GM10248 (cell line): ENCODE data around the gene SPECC1L.

Experiments used
- CTCF ChIA-PET: fragments of 300-600 bp; sonication (Branson Sonifier 250); formaldehyde crosslinking; extraction: SDS; loops from one replicate; lab custom pipeline; 2021; ENCODE audit warnings: antibody characterized with exemption; lab: Yijun Ruan, JAX
- POLR2A ChIA-PET: fragments of 350-650 bp; sonication (Branson Sonifier 250); formaldehyde crosslinking; extraction: SDS; loops from one replicate; lab custom pipeline; 2020; ENCODE audit warnings: antibody characterized with exemption; lab: Yijun Ruan, JAX
- DNase-seq: peaks from one replicate; pipeline ENCODE4 v3.0.0; 2012; ENCODE audit errors: extremely low spot score
- CTCF ChIP-seq: IDR thresholded peaks from 2 replicates; pipeline ENCODE4 v1.5.1; 2012; ENCODE audit warnings: mild to moderate bottlenecking, low read depth; ENCODE audit errors: extremely low read depth, missing control alignments, control extremely low read depth

SPECC1L gene

GRCh38 chr22:24231706-24232105 lies 38.9 kb upstream of the SPECC1L start:
- no peak for DNase-seq
- POLR2A ChIA-PET = no interaction called here
- CTCF ChIA-PET = interaction anchor here (0.7 to 5.4 kb wide), 18 partner anchors 10 to 461 kb away, joined by 3 to 67 read pairs (median 4); partner anchors contain the start of genes GGT5, GSTT4, SPECC1L and SUSD2
- TF ChIP-seq CTCF = no peak

GRCh38 chr22:24232124-24232523 lies 38.5 kb upstream of the SPECC1L start:
- ChIA-PET POLR2A (no interaction called here), CTCF (interaction anchor here (0.8 to 5.4 kb wide), 11 partner anchors 10 to 461 kb away, joined by 3 to 67 read pairs (median 4); partner anchors contain the start of genes GGT5 and SUSD2)
- no peak for TF ChIP-seq CTCF
- DNase-seq = peak; percentile 16

GRCh38 chr22:24232725-24233124 lies 37.9 kb upstream of the SPECC1L start:
- TF ChIP-seq CTCF = no peak
- ChIA-PET POLR2A (interaction anchor here (0.5 kb wide), 1 partner anchor 375 kb away, joined by 4 read pairs; the partner anchor contains the start of gene SLC2A11), CTCF (interaction anchor here (0.6 to 5.4 kb wide), 6 partner anchors 10 to 68 kb away, joined by 3 to 67 read pairs (median 4); partner anchors contain the start of gene GGT5)
- no peak for DNase-seq

- DNase-seq = peak; percentile 10
- TF ChIP-seq CTCF = no peak
- CTCF ChIA-PET = interaction anchor here (1.1 to 5.4 kb wide), 4 partner anchors 12 to 68 kb away, joined by 3 to 67 read pairs (median 13); partner anchors contain the start of gene GGT5
- POLR2A ChIA-PET = no interaction called here
Measured at GRCh38 chr22:24233235-24233634, 37.4 kb upstream of the SPECC1L start.

- ChIA-PET POLR2A (no interaction called here), CTCF (interaction anchor here (1.2 to 1.7 kb wide), 3 partner anchors 9 to 35 kb away, joined by 3 to 4 read pairs (median 4); no protein-coding TSS in a partner anchor)
- TF ChIP-seq CTCF = no peak
- DNase-seq = no peak
Measured at GRCh38 chr22:24233816-24234215, 36.8 kb upstream of the SPECC1L start.

- POLR2A ChIA-PET = no interaction called here
- CTCF ChIA-PET = interaction anchor here (1.1 to 1.9 kb wide), 4 partner anchors 9 to 45 kb away, joined by 3 to 7 read pairs (median 4); no protein-coding TSS in a partner anchor
- DNase-seq = no peak
- TF ChIP-seq CTCF = no peak
Measured at GRCh38 chr22:24235315-24235714, 35.3 kb upstream of the SPECC1L start.
